Measurements from ENCODE around the gene FNBP1. TPM values are rescaled to one million over a fixed set of nuclear protein-coding genes. Genes with fewer than 3 reads are reported as not detected.

The FNBP1 gene
- total and polyA plus RNA-seq, 2 experiments from 2014 or later, result 17.8 to 22.6 TPM

DNA sequence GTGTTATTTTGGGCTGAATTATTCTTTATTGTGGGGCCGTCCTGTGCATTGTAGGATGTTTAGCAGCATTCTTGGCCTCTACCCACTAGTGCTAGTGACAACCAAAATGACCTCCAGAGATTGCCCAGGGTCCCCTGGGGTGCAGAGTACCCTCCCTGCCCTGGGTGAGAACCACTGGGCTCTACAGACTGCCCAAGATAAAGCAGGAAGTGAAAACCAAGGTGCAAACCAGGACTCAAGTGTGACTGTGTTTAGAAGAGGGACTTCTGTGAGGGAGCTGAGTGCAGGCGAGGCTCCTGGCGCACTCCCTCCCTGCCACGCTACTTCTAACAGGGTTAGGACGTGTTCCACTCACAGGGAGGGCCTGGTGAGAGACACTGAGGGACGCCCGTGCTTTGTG, 166.2 kb downstream of the FNBP1 start:
- H3K36me3 ChIP-seq (ENCODE audit: low read depth), result no peaks in the 10 kb centered on the region; the same call in 1 of the 2 replicates
- no peak overlapping the region for H3K9ac ChIP-seq
- no peaks in the 10 kb centered on the region for H3F3A ChIP-seq (ENCODE audit: insufficient read depth)
- H4K20me1 ChIP-seq (ENCODE audit: insufficient read depth), result no peaks in the 10 kb centered on the region
- H3K27me3 ChIP-seq (replicated peaks; ENCODE audit: insufficient read depth), result no peaks in the 10 kb centered on the region
- H2AFZ ChIP-seq, result no peak overlapping the region
- H3K4me1 ChIP-seq (ENCODE audit: insufficient read depth), result no peaks in the 10 kb centered on the region
- no peaks in the 10 kb centered on the region for H3K9me2 ChIP-seq (ENCODE audit: insufficient read depth)
- TF ChIP-seq EZH2phosphoT487 (IDR thresholded peaks at IDR 0.05; ENCODE audit: insufficient read depth, low read depth) (no peak), EZH2 (IDR thresholded peaks at IDR 0.05; ENCODE audit: insufficient read depth, poor library complexity, severe bottlenecking) (no peak)
- WGBS, 2 experiments (ENCODE audit: low coverage in 1 of 2, low lambda C conversion rate in 2 of 2, missing lambda C conversion rate in 2 of 2), result 91 to 92% methylated on average over 7 of the region's 7 CpGs
- DNase-seq, result no peak
- no peaks in the 10 kb centered on the region for H3K79me2 ChIP-seq (ENCODE audit: insufficient read depth)
- H3K4me2 ChIP-seq (ENCODE audit: unreplicated experiment), result no peak overlapping the region
- no peak overlapping the region for H3K4me3 ChIP-seq
- H3K27ac ChIP-seq, result no peak overlapping the region
- in situ Hi-C loops (cut with MboI), result loop anchor here (25.0 kb wide), 3 partner anchors 185 to 460 kb away; partner anchors contain the start of gene GPR107
- no peaks in the 10 kb centered on the region for H3K9me3 ChIP-seq (ENCODE audit: low read depth)

DNA sequence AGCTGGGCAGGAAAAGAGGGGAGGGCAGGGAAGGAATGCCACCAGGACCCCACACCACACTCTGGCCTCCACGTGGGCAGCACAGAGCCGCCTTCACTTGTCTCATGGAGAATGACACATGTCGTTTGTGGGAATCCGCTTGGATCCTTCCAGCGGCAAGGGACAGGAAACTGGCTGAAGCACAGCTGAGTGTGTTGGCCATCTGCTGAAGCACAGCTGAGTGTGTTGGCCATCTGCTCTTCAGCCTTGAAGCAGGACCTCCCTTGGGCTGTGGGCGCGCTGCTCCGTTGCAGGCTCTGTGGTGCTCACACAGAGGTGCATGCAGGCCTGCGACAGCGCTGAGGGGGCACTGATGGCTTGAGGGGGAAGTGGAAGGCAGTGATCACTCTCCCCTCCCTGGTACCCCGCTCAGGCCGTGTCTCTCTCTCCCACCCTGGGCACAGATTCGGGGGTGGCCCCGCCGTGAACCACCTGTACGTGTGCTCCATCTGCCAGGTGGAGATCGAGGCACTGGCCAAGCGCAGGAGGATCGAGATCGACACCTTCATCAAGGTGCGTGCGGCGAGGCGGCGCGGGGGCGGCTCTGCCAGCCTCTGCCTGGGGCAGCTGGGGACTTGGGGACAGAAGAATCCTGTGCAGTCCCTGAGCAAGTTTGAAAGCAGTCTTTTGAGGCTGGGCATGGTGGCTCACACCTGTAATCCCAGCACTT, 167.1 kb downstream of the FNBP1 start:
- DNase-seq, result no peak
- WGBS, 2 experiments (ENCODE audit: low coverage in 1 of 2, low lambda C conversion rate in 2 of 2, missing lambda C conversion rate in 2 of 2), result 89 to 90% methylated on average over 27 of the region's 27 CpGs
- Histone ChIP-seq H3K79me2 (ENCODE audit: insufficient read depth) (no peaks in the 10 kb centered on the region), H3K4me1 (ENCODE audit: insufficient read depth) (no peaks in the 10 kb centered on the region), H3K9me2 (ENCODE audit: insufficient read depth) (no peaks in the 10 kb centered on the region), H3F3A (ENCODE audit: insufficient read depth) (no peaks in the 10 kb centered on the region), H3K4me3 (no peak overlapping the region), H3K9ac (no peak overlapping the region), H3K9me3 (ENCODE audit: low read depth) (no peaks in the 10 kb centered on the region), H3K4me2 (ENCODE audit: unreplicated experiment) (no peak overlapping the region), H3K27ac (no peak overlapping the region), H3K36me3 (ENCODE audit: low read depth) (no peaks in the 10 kb centered on the region; the same call in 1 of the 2 replicates), H2AFZ (no peak overlapping the region), H3K27me3 (replicated peaks; ENCODE audit: insufficient read depth) (no peaks in the 10 kb centered on the region), H4K20me1 (ENCODE audit: insufficient read depth) (no peaks in the 10 kb centered on the region)
- in situ Hi-C loops (cut with MboI), result loop anchor here (25.0 kb wide), 3 partner anchors 186 to 461 kb away; partner anchors contain the start of gene GPR107
- TF ChIP-seq EZH2 (IDR thresholded peaks at IDR 0.05; ENCODE audit: insufficient read depth, poor library complexity, severe bottlenecking) (no peak), EZH2phosphoT487 (IDR thresholded peaks at IDR 0.05; ENCODE audit: insufficient read depth, low read depth) (no peak)

- H3K9me3 ChIP-seq (ENCODE audit: low read depth), result no peaks in the 10 kb centered on the region
- no peak for DNase-seq
- H3K27ac ChIP-seq, result no peak overlapping the region
- H3K4me1 ChIP-seq (ENCODE audit: insufficient read depth), result no peaks in the 10 kb centered on the region
- H2AFZ ChIP-seq, result no peak overlapping the region
- WGBS, 2 experiments (ENCODE audit: low coverage in 1 of 2, low lambda C conversion rate in 2 of 2, missing lambda C conversion rate in 2 of 2), result 91 to 95% methylated on average over 18 to 23 of the region's 23 CpGs
- no peaks in the 10 kb centered on the region; the same call in 1 of the 2 replicates for H3K36me3 ChIP-seq (ENCODE audit: low read depth)
- no peaks in the 10 kb centered on the region for H3F3A ChIP-seq (ENCODE audit: insufficient read depth)
- H3K9me2 ChIP-seq (ENCODE audit: insufficient read depth), result no peaks in the 10 kb centered on the region
- no peak overlapping the region for H3K4me2 ChIP-seq (ENCODE audit: unreplicated experiment)
- no peaks in the 10 kb centered on the region for H3K79me2 ChIP-seq (ENCODE audit: insufficient read depth)
- no peaks in the 10 kb centered on the region for H3K27me3 ChIP-seq (replicated peaks; ENCODE audit: insufficient read depth)
- TF ChIP-seq EZH2 (IDR thresholded peaks at IDR 0.05; ENCODE audit: insufficient read depth, poor library complexity, severe bottlenecking) (no peak), EZH2phosphoT487 (IDR thresholded peaks at IDR 0.05; ENCODE audit: insufficient read depth, low read depth) (no peak)
- H3K4me3 ChIP-seq, result no peak overlapping the region
- no peak overlapping the region for H3K9ac ChIP-seq
- in situ Hi-C loops (cut with MboI), result loop anchor here (25.0 kb wide), 3 partner anchors 187 to 462 kb away; partner anchors contain the start of gene GPR107
- no peaks in the 10 kb centered on the region for H4K20me1 ChIP-seq (ENCODE audit: insufficient read depth)
Measured at GRCh38 chr9:129875181-129875611, 167.8 kb downstream of the FNBP1 start.

GRCh38 chr9:129874261-129875101, 168.5 kb downstream of the FNBP1 start:
- Histone ChIP-seq H3K9ac (no peak overlapping the region), H3K4me3 (no peak overlapping the region), H4K20me1 (ENCODE audit: insufficient read depth) (no peaks in the 10 kb centered on the region), H3K27me3 (replicated peaks; ENCODE audit: insufficient read depth) (no peaks in the 10 kb centered on the region), H3K4me2 (ENCODE audit: unreplicated experiment) (no peak overlapping the region), H3F3A (ENCODE audit: insufficient read depth) (no peaks in the 10 kb centered on the region), H3K9me3 (ENCODE audit: low read depth) (no peaks in the 10 kb centered on the region), H3K36me3 (ENCODE audit: low read depth) (no peaks in the 10 kb centered on the region; the same call in 1 of the 2 replicates), H3K9me2 (ENCODE audit: insufficient read depth) (no peaks in the 10 kb centered on the region), H2AFZ (no peak overlapping the region), H3K79me2 (ENCODE audit: insufficient read depth) (no peaks in the 10 kb centered on the region), H3K27ac (no peak overlapping the region), H3K4me1 (ENCODE audit: insufficient read depth) (no peaks in the 10 kb centered on the region)
- DNase-seq, result no peak
- in situ Hi-C loops (cut with MboI), result loop anchor here (25.0 kb wide), 3 partner anchors 188 to 463 kb away; partner anchors contain the start of gene GPR107
- 92% methylated on average over 37 to 38 of the region's 38 CpGs for WGBS, 2 experiments (ENCODE audit: low coverage in 1 of 2, low lambda C conversion rate in 2 of 2, missing lambda C conversion rate in 2 of 2)
- TF ChIP-seq EZH2 (IDR thresholded peaks at IDR 0.05; ENCODE audit: insufficient read depth, poor library complexity, severe bottlenecking), result no peak

Data from GM23248 (cell line).